ENCODE data around the gene ABO. TPM values are rescaled to one million over a fixed set of nuclear protein-coding genes. Genes with fewer than 3 reads are reported as not detected.

ABO gene
- total and polyA plus RNA-seq, 9 of the 15 experiments (the other 6 are each of a cell fraction or from before 2014, with no cell fraction given): 5.0 to 21.9 (median 11.9) TPM

GRCh38 chr9:133238851-133239532, 36.0 kb downstream of the ABO start (continued):
- TF ChIP-seq ZBTB49 (CRISPR knock-in tag; IDR thresholded peaks at IDR 0.05; ENCODE audit: borderline replicate concordance) (no peak), ZBTB2 (IDR thresholded peaks at IDR 0.05) (peak; percentile 53)

- peak overlapping the region; percentile 64; the same call in 2 of the 3 replicates for H3K27ac ChIP-seq (ENCODE audit: extremely low read depth, low read depth, low read length)
- H3K27me3 ChIP-seq (ENCODE audit: control insufficient read depth in 2 of 2, insufficient read depth in 2 of 2, low read length in 2 of 2): no peaks in the 10 kb centered on the region
- H3K9me1 ChIP-seq (ENCODE audit: control insufficient read depth, insufficient read depth, low read length): no peaks in the 10 kb centered on the region
- H3K4me1 ChIP-seq (replicated peaks in 1 of 2; ENCODE audit: control insufficient read depth in 2 of 2, insufficient read depth in 2 of 2, low read length in 2 of 2): peaks cover 6 to 39% of the 10 kb centered on the region in 2 experiments
- peak overlapping the region; percentile 40 for H3K4me3 ChIP-seq
- no peaks in the 10 kb centered on the region for H3K79me2 ChIP-seq (ENCODE audit: control insufficient read depth, insufficient read depth, low read length)
- no TSS peak for BruUV-seq (replicated peaks)
- in situ Hi-C loops (cut with MboI) (no loop called here), intact Hi-C loops (cut with micrococcal nuclease) (loop anchor here (5.0 kb wide), 1 partner anchor 51 kb away; no protein-coding TSS in a partner anchor)
- H3K4me2 ChIP-seq (ENCODE audit: insufficient read depth, low read length): peak overlapping the region; percentile 97
- no peaks in the 10 kb centered on the region for H4K20me1 ChIP-seq (replicated peaks; ENCODE audit: control insufficient read depth, insufficient read depth, low read length)
- peak; percentile 97 for ATAC-seq
- POLR2A ChIA-PET: interaction anchor here (0.6 to 2.4 kb wide), 11 partner anchors 9 to 365 kb away, joined by 3 to 12 read pairs (median 5); partner anchors contain the start of genes MED22 and RPL7A
- CTCF ChIA-PET (ENCODE audit: low intra/inter-chr PET ratio): interaction anchor here (0.6 to 1.1 kb wide), 2 partner anchors 90 to 459 kb away, joined by 3 read pairs; no protein-coding TSS in a partner anchor
- no peaks in the 10 kb centered on the region for H3K36me3 ChIP-seq (ENCODE audit: control insufficient read depth, insufficient read depth, low read length)
- peak overlapping the region; percentile 59 to 89 for H3K9ac ChIP-seq (ENCODE audit: insufficient read depth in 1 of 2, low read depth in 2 of 2, low read length in 2 of 2)
- DNase-seq (ENCODE audit: extremely low read depth in 1 of 4, low spot score in 3 of 4): peak; percentile 97 to 99 (median 98)
- FAIRE-seq: peak; percentile 90
- H2AFZ ChIP-seq (ENCODE audit: low read depth, low read length): peak overlapping the region; percentile 95
- no peaks in the 10 kb centered on the region for H3K9me3 ChIP-seq (replicated peaks; ENCODE audit: control insufficient read depth, insufficient read depth, low read depth, low read length)
- whole genome bisulfite sequencing (ENCODE audit: insufficient coverage, low coverage, missing lambda C conversion rate): 11% methylated on average over 13 of the region's 25 CpGs
- TF ChIP-seq PHF8 (IDR thresholded peaks at IDR 0.05; ENCODE audit: borderline replicate concordance, low read length) (peak; percentile 48; the same call in 1 of the 2 replicates), ZFP36 (IDR thresholded peaks at IDR 0.05; ENCODE audit: low read depth, low read length, partially characterized antibody) (no peak), SP1 (CRISPR knock-in tag; IDR thresholded peaks at IDR 0.05) (peak; percentile 81), RBM14 (IDR thresholded peaks at IDR 0.05; ENCODE audit: borderline replicate concordance, insufficient read depth, low read depth, low read length) (no peak), MXD1 (CRISPR knock-in tag; IDR thresholded peaks at IDR 0.05; ENCODE audit: borderline replicate concordance, poor library complexity, severe bottlenecking) (no peak), TAF1 (IDR thresholded peaks at IDR 0.05; ENCODE audit: control insufficient read depth, extremely low read depth, insufficient read depth, low read length, severe bottlenecking) (no peak), RBBP5 (IDR thresholded peaks at IDR 0.05; ENCODE audit: borderline replicate concordance, insufficient read depth, low read length, poor library complexity, severe bottlenecking) (peak; percentile 30), MXI1 (IDR thresholded peaks at IDR 0.05; ENCODE audit: low read depth, low read length) (0 out of 2 replicates have a peak, but pooled peaks have one; percentile 34), HDGF (IDR thresholded peaks at IDR 0.05) (peak; percentile 56; the same call in 1 of the 2 replicates), FOXM1 (IDR thresholded peaks at IDR 0.05; ENCODE audit: low read depth) (no peak), FOXM1 (CRISPR knock-in tag; IDR thresholded peaks at IDR 0.05; ENCODE audit: low read depth) (no peak), RBFOX2 (IDR thresholded peaks at IDR 0.05; ENCODE audit: low read depth, low read length) (peak; percentile 32; the same call in 1 of the 2 replicates)
Measured at GRCh38 chr9:133238272-133238850, 36.6 kb downstream of the ABO start.

Data from K562 (cell line).